Lower leg skin (tissue), 3 donors: ENCODE results near the gene OR2G2.

Experiments
- CTCF ChIP-seq, 3 donors: fragments of 450-650 bp; IDR thresholded peaks; one replicate each; pipeline ENCODE4 v1.5.1; 2016; ENCODE audit warnings: antibody characterized with exemption in 3 of 3, mild to moderate bottlenecking in 3 of 3, moderate library complexity in 2 of 3
- POLR2A ChIP-seq, 2 donors: fragments of 450-650 bp; IDR thresholded peaks; one replicate each; pipeline ENCODE4 v1.6.1; 2016 to 2017; ENCODE audit warnings: antibody characterized with exemption in 2 of 2, mild to moderate bottlenecking in 1 of 2, moderate library complexity in 1 of 2

- TF ChIP-seq CTCF (IDR thresholded peaks at IDR 0.05) (no peak), POLR2A (IDR thresholded peaks at IDR 0.05) (no peak)
These were observed 13.5 kb upstream of the OR2G2 start for GRCh38 chr1:247574664-247575063.
